H1 (cell line): ENCODE results near the gene EPHA7. TPM values are rescaled to one million over a fixed set of nuclear protein-coding genes. Genes with fewer than 3 reads are reported as not detected.

ENCODE experiments used
- CTCF ChIA-PET: fragments of 300-600 bp; sonication (Branson Sonifier 250); formaldehyde crosslinking; loops from one replicate; lab custom pipeline; 2021; ENCODE audit not compliant: partially characterized antibody; lab: Charles Lee
- POLR2A ChIA-PET: fragments of 300-600 bp; sonication (Branson Sonifier 250); formaldehyde crosslinking; loops from one replicate; lab custom pipeline; 2021; ENCODE audit warnings: inconsistent platforms; ENCODE audit not compliant: partially characterized antibody; lab: Charles Lee
- DNase-seq, 2 experiments: peaks; one replicate each; pipeline versions ENCODE4 v3.0.0 to v3.0.0-alpha.2; 2010 to 2022; ENCODE audit warnings: low spot score in 2 of 2, low read depth in 1 of 2, mixed read lengths in 1 of 2
- FAIRE-seq: peaks from 2 replicates; lab custom pipeline; 2011; peaks lifted over from hg19 to GRCh38; lab: Jason Lieb, UNC
- H2AFZ ChIP-seq: 2 replicates; pipeline ENCODE4 v1.8.1; 2012; ENCODE audit warnings: low read length, inconsistent platforms
- H2AK5ac ChIP-seq: 2 replicates; pipeline ENCODE4 v1.6.1; 2013; ENCODE audit warnings: low read depth, low read length
- H2BK120ac ChIP-seq: replicated peaks from 2 replicates; pipeline ENCODE3; 2013; ENCODE audit warnings: low read depth, low read length, inconsistent platforms
- H2BK12ac ChIP-seq: 2 replicates; pipeline ENCODE4 v1.6.1; 2013; ENCODE audit warnings: low read depth, low read length
- H2BK15ac ChIP-seq: 2 replicates; pipeline ENCODE4 v1.6.1; 2013; ENCODE audit warnings: low read length
- H2BK20ac ChIP-seq: 2 replicates; pipeline ENCODE4 v1.6.1; 2013; ENCODE audit warnings: low read length
- H2BK5ac ChIP-seq: 2 replicates; pipeline ENCODE4 v1.6.1; 2013; ENCODE audit warnings: low read depth, low read length
- H3K14ac ChIP-seq: 2 replicates; pipeline ENCODE4 v1.6.1; 2013; ENCODE audit warnings: inconsistent platforms; ENCODE audit not compliant: insufficient read length
- H3K18ac ChIP-seq: 2 replicates; pipeline ENCODE4 v1.6.1; 2013; ENCODE audit warnings: low read length; ENCODE audit errors: extremely low read depth
- H3K23ac ChIP-seq: 2 replicates; pipeline ENCODE4 v1.6.1; 2013; ENCODE audit warnings: inconsistent platforms; ENCODE audit not compliant: insufficient read length
- H3K23me2 ChIP-seq: 2 replicates; pipeline ENCODE4 v1.6.1; 2013; ENCODE audit warnings: low read depth, low read length
- H3K27ac ChIP-seq: 2 replicates; pipeline ENCODE4 v1.6.1; 2011; ENCODE audit warnings: low read depth, low read length, inconsistent platforms
- H3K27me3 ChIP-seq, 4 experiments: replicated peaks in 1 of 4; 1 replicate in 1 of 4; 2 replicates in 3 of 4; pipeline versions ENCODE4 v1.6.1 to v1.8.1; 2011 to 2013; ENCODE audit warnings: low read length in 3 of 4, mild to moderate bottlenecking in 3 of 4, inconsistent platforms in 2 of 4, mixed read lengths in 2 of 4, moderate library complexity in 1 of 4; ENCODE audit not compliant: control insufficient read depth in 3 of 4, insufficient read depth in 3 of 4; ENCODE audit errors: extremely low read depth in 1 of 4
- H3K36me3 ChIP-seq, 4 experiments: 2 replicates each; pipeline versions ENCODE4 v1.6.1 to v1.8.1; 2011 to 2013; ENCODE audit warnings: mild to moderate bottlenecking in 4 of 4, low read length in 3 of 4, moderate library complexity in 2 of 4, control low read depth in 1 of 4, inconsistent platforms in 1 of 4; ENCODE audit not compliant: insufficient read depth in 4 of 4, control insufficient read depth in 2 of 4
- H3K4ac ChIP-seq: replicated peaks from 2 replicates; pipeline ENCODE3; 2013; ENCODE audit warnings: low read length, low read depth, mixed read lengths, inconsistent platforms; ENCODE audit not compliant: insufficient read length
- H3K4me1 ChIP-seq, 4 experiments: replicated peaks in 1 of 4; 1 replicate in 1 of 4; 2 replicates in 3 of 4; pipeline versions ENCODE4 v1.6.1 to v1.8.1; 2011 to 2013; ENCODE audit warnings: low read length in 3 of 4, inconsistent platforms in 2 of 4, mixed read lengths in 1 of 4; ENCODE audit not compliant: insufficient read depth in 4 of 4, control insufficient read depth in 3 of 4
- H3K4me2 ChIP-seq, 2 experiments: 2 replicates each; pipeline versions ENCODE4 v1.6.1 to v1.8.1; 2011 to 2013; ENCODE audit warnings: low read depth in 2 of 2, low read length in 2 of 2, control low read depth in 1 of 2, inconsistent platforms in 1 of 2, mild to moderate bottlenecking in 1 of 2; ENCODE audit not compliant: insufficient read depth in 1 of 2
- H3K4me3 ChIP-seq, 4 experiments: fragments of 200-600, 300-600 bp in 1 of 4; sonication (generic), shearing (Covaris generic), sonication (Bioruptor Twin) in 1 of 4; 2 replicates each; pipeline versions ENCODE4 v1.5.1 to v1.8.1; 2011 to 2016; ENCODE audit warnings: low read length in 4 of 4, low read depth in 3 of 4, control low read depth in 2 of 4, inconsistent platforms in 2 of 4, mild to moderate bottlenecking in 2 of 4, mixed read lengths in 1 of 4, moderate library complexity in 1 of 4; ENCODE audit not compliant: insufficient read depth in 2 of 4; ENCODE audit errors: extremely low read depth in 1 of 4
- H3K56ac ChIP-seq: replicated peaks from 2 replicates; pipeline ENCODE3; 2013; ENCODE audit warnings: low read depth, mild to moderate bottlenecking, mixed read lengths, low read length, inconsistent platforms; ENCODE audit not compliant: insufficient read length
- H3K79me1 ChIP-seq: 2 replicates; pipeline ENCODE4 v1.6.1; 2013; ENCODE audit warnings: low read depth, low read length, control low read depth
- H3K79me2 ChIP-seq, 2 experiments: 2 replicates each; pipeline versions ENCODE4 v1.6.1 to v1.8.1; 2012 to 2013; ENCODE audit warnings: low read length in 2 of 2, mild to moderate bottlenecking in 2 of 2, inconsistent platforms in 1 of 2; ENCODE audit not compliant: insufficient read depth in 2 of 2, control insufficient read depth in 1 of 2
- H3K9ac ChIP-seq, 4 experiments: replicated peaks in 1 of 4; 1 replicate in 1 of 4; 2 replicates in 3 of 4; pipeline versions ENCODE4 v1.6.1 to v1.8.1; 2011 to 2013; ENCODE audit warnings: low read depth in 3 of 4, low read length in 3 of 4, control low read depth in 2 of 4, mild to moderate bottlenecking in 2 of 4, moderate library complexity in 2 of 4, inconsistent platforms in 1 of 4; ENCODE audit errors: extremely low read depth in 1 of 4
- H3K9me3 ChIP-seq, 2 experiments: 2 replicates each; pipeline versions ENCODE4 v1.6.1 to v1.8.1; 2012 to 2013; ENCODE audit warnings: mild to moderate bottlenecking in 2 of 2, moderate library complexity in 2 of 2, control low read depth in 1 of 2, inconsistent platforms in 1 of 2, low read depth in 1 of 2, low read length in 1 of 2, mixed read lengths in 1 of 2; ENCODE audit not compliant: insufficient read depth in 2 of 2
- H4K20me1 ChIP-seq, 2 experiments: replicated peaks in 1 of 2; 2 replicates each; pipeline versions ENCODE3 to v1.8.1; 2011 to 2013; ENCODE audit warnings: inconsistent platforms in 2 of 2, low read length in 2 of 2, mild to moderate bottlenecking in 1 of 2; ENCODE audit not compliant: insufficient read depth in 2 of 2, control insufficient read depth in 1 of 2
- H4K5ac ChIP-seq: 2 replicates; pipeline ENCODE4 v1.6.1; 2013; ENCODE audit warnings: low read length, low read depth, mixed read lengths, inconsistent platforms; ENCODE audit not compliant: insufficient read length
- H4K8ac ChIP-seq: 2 replicates; pipeline ENCODE4 v1.8.0; 2013; ENCODE audit warnings: mild to moderate bottlenecking, moderate library complexity, low read length, inconsistent platforms; ENCODE audit not compliant: insufficient read depth; ENCODE audit errors: extremely low read depth
- H4K91ac ChIP-seq: replicated peaks from 2 replicates; pipeline ENCODE3; 2013; ENCODE audit warnings: low read length, mixed read lengths, inconsistent platforms; ENCODE audit not compliant: insufficient read length
- CTCF ChIP-seq, 3 experiments: IDR thresholded peaks; 1 replicate in 2 of 3; 2 replicates in 1 of 3; pipeline versions ENCODE4 v1.5.1 to v1.6.1; 2011; ENCODE audit warnings: low read length in 3 of 3, mild to moderate bottlenecking in 3 of 3, inconsistent platforms in 2 of 3, low read depth in 1 of 3, moderate library complexity in 1 of 3; ENCODE audit not compliant: insufficient read depth in 1 of 3; ENCODE audit errors: control extremely low read depth in 1 of 3
- POLR2AphosphoS5 ChIP-seq: IDR thresholded peaks from 2 replicates; pipeline ENCODE4 v1.6.1; 2011; ENCODE audit warnings: low read depth, low read length
- RAD21 ChIP-seq, 2 experiments: IDR thresholded peaks in 1 of 2; conservative IDR thresholded peaks in 1 of 2; 2 replicates each; pipeline ENCODE4 v1.6.1; 2011; ENCODE audit warnings: low read depth in 2 of 2, low read length in 2 of 2, improper control_type of control experiment in 1 of 2, inconsistent platforms in 1 of 2, mild to moderate bottlenecking in 1 of 2, moderate library complexity in 1 of 2
- RXRA ChIP-seq: IDR thresholded peaks from 2 replicates; pipeline ENCODE4 v1.6.1; 2011; ENCODE audit warnings: low read depth, mild to moderate bottlenecking, low read length, moderate library complexity; ENCODE audit not compliant: insufficient read depth
- WGBS, 2 experiments: shearing (Covaris generic) in 1 of 2; methylation state at CpG; one replicate each; pipeline versions ENCODE4 v1.1.6 to v1.1.7; 2013 to 2015; ENCODE audit warnings: low lambda C conversion rate in 2 of 2, mixed read lengths in 2 of 2, inconsistent platforms in 1 of 2, low coverage in 1 of 2, missing lambda C conversion rate in 1 of 2; ENCODE audit not compliant: insufficient replicate concordance in 2 of 2, insufficient coverage in 1 of 2, insufficient read length in 1 of 2; ENCODE audit errors: extremely low coverage in 1 of 2, missing lambda C conversion rate in 1 of 2; 5-methylcytosine and 5-hydroxymethylcytosine counted together
- polyA plus RNA-seq, 7 experiments: library from polyadenylated mRNA; depleted of rRNA in 3 of 7; stranded (reverse) in 5 of 7; unstranded in 2 of 7; fragments of >200 nt in 5 of 7; fragments of 200-250 nt in 2 of 7; gene quantifications; 1 replicate in 5 of 7; 2 replicates in 1 of 7; 4 replicates in 1 of 7; pipeline versions ENCODE4 v1.2.1 to v1.2.3, GENCODE V29; 2011 to 2013; ENCODE audit warnings: missing spikeins in 2 of 7, mixed read lengths in 2 of 7
- total RNA-seq: library from RNA; stranded (reverse); fragmentation: NEBNext Ultra II Directional; extraction: Animal tissue kit (Norgen Biotek cat#: 25700); gene quantifications from 2 replicates; pipeline ENCODE4 v1.2.1, GENCODE V29; 2021

EPHA7 gene
- total and polyA plus RNA-seq, 2 of the 8 experiments (the other 6 are each of a cell fraction or from before 2014, with no cell fraction given), result 1.3 to 6.8 TPM

- Histone ChIP-seq H3K9me3 (no peaks in the 10 kb centered on the region), H4K5ac (no peak overlapping the region), H3K4me3 (no peak overlapping the region), H3K4me2 (no peak overlapping the region), H3K23me2 (no peaks in the 10 kb centered on the region), H3K14ac (no peak overlapping the region), H2BK20ac (no peak overlapping the region), H3K27me3 (no peaks in the 10 kb centered on the region), H4K20me1 (no peaks in the 10 kb centered on the region), H2BK12ac (no peak overlapping the region), H3K9ac (no peak overlapping the region), H3K79me1 (no peaks in the 10 kb centered on the region; the same call in 1 of the 2 replicates), H4K91ac (no peak overlapping the region), H2BK5ac (no peak overlapping the region), H3K23ac (no peak overlapping the region), H2BK120ac (no peak overlapping the region), H2AFZ (no peak overlapping the region), H3K18ac (no peak overlapping the region), H2BK15ac (no peak overlapping the region), H2AK5ac (no peak overlapping the region), H3K27ac (no peak overlapping the region), H3K4me1 (no peaks in the 10 kb centered on the region), H3K36me3 (no peaks in the 10 kb centered on the region), H4K8ac (no peak overlapping the region), H3K56ac (no peak overlapping the region), H3K4ac (no peak overlapping the region), H3K79me2 (no peaks in the 10 kb centered on the region)
- WGBS, 2 experiments, result 94% methylated on average over 3 of the region's 3 CpGs; no CpG with 5 or more reads in 1 of the 2 experiments
- POLR2A ChIA-PET, result no interaction called here
- FAIRE-seq (no peak), DNase-seq (no peak)
- TF ChIP-seq POLR2AphosphoS5 (no peak), RAD21 (IDR thresholded peaks at IDR 0.05 in 1 of 2, conservative IDR thresholded peaks at IDR 0.05 in 1 of 2; ENCODE audit: low read depth in 2 of 2, low read length in 2 of 2) (no peak), CTCF (IDR thresholded peaks at IDR 0.05; ENCODE audit: control extremely low read depth in 1 of 3, insufficient read depth in 1 of 3, low read depth in 1 of 3, low read length in 3 of 3) (no peak), RXRA (no peak)
- CTCF ChIA-PET, result no interaction called here
Observed at GRCh38 chr6:93327857-93328256, 91.5 kb downstream of the EPHA7 start.
